ENCODE results near the gene PCDHGA9. TPM values are rescaled to one million over a fixed set of nuclear protein-coding genes. Genes with fewer than 3 reads are reported as not detected.

PCDHGA9 gene
- total RNA-seq = not detected

DNA sequence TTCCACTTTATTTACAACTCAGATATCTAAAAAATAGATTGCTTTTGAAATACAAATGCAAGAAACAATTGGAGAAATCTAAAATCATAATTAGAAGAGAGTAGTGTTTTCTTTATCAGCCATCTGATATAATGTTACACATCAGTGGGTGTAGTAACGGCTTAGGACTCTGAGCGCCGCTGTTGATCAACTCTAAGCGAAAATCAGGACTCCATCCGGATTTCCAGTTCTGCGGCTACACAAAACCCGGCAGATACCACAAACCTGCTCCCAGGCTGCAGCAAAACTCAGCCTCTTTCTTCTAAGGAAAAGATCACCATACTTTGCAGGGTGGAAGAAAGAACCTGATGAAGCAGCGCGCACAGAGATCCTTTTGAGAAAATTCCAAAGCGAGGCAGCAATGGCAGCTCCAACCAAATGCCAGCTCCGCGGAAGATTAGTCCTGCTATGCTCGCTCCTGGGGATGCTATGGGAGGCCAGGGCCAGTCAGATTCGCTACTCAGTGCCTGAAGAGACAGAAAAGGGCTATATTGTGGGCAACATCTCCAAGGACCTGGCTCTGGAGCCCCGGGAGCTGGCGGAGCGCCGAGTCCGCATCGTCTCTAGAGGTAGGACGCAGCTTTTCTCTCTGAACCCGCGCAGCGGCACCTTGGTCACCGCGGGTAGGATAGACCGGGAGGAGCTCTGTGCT, at the start of gene PCDHGA9:
Gene PCDHGA9 (plus strand): TSS at position 226 of the 691 bp plus-strand sequence. CDS start 175 bp downstream, at position 401.
- DNase-seq = no peak
- Mint-ChIP-seq H3K4me3 (no peak within 1 kb of the TSS), H3K9me3 (peaks cover 26% of the 10 kb centered on the region), H3K36me3 (ENCODE audit: low read depth) (peaks cover 7% of the 10 kb centered on the region), H3K27ac (no peak within 1 kb of the TSS), H3K4me1 (no peaks in the 10 kb centered on the region), H3K27me3 (peaks cover 48% of the 10 kb centered on the region)
- ChIA-PET POLR2A (no interaction called here), CTCF (interaction anchor here (0.8 to 1.6 kb wide), 4 partner anchors 11 to 121 kb away, joined by 3 to 5 read pairs (median 3); partner anchors contain the start of genes PCDHGA10 and PCDHGA11)

DNA sequence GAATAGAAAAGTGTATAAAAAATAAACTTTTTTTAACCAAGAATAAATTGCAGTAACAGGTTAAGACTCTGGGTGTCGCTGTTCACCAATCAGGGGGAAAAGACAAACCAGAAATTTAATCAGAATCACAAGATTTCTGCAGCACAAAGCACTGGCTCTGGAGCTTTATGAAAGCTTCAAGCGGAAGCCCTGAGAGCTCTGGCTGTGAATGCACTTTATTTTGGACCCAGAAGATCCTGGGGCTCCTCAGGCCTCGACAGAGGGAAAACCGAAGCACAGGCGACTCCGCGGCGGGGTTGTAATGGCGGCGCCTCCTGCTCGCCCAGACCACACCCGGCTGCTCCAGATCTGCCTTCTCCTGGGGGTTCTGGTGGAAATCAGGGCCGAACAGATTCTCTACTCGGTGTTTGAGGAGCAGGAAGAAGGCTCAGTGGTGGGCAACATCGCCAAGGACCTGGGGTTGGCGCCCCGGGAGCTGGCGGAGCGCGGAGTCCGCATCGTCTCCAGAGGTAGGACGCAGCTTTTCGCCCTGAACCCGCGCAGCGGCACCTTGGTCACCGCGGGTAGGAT, 47.6 kb upstream of the PCDHGA9 start, which contains the start of gene PCDHGA4:
Gene PCDHGA4 (plus strand): TSS at position 122 of the 570 bp plus-strand sequence. CDS start 87 bp downstream, at position 209.
- Mint-ChIP-seq H3K4me3 (no peak within 1 kb of the TSS), H3K4me1 (peaks cover 2% of the 10 kb centered on the region), H3K9me3 (peaks cover 28% of the 10 kb centered on the region), H3K27ac (no peak within 1 kb of the TSS), H3K36me3 (ENCODE audit: low read depth) (peaks cover 3% of the 10 kb centered on the region), H3K27me3 (peaks cover 33% of the 10 kb centered on the region)
- no peak for DNase-seq
- POLR2A ChIA-PET = no interaction called here
- CTCF ChIA-PET = interaction anchor here (1.0 to 2.4 kb wide), 5 partner anchors 9 to 152 kb away, joined by 3 to 7 read pairs (median 3); partner anchors contain the start of genes PCDHGA3, PCDHGA5 and PCDHGB7

DNA sequence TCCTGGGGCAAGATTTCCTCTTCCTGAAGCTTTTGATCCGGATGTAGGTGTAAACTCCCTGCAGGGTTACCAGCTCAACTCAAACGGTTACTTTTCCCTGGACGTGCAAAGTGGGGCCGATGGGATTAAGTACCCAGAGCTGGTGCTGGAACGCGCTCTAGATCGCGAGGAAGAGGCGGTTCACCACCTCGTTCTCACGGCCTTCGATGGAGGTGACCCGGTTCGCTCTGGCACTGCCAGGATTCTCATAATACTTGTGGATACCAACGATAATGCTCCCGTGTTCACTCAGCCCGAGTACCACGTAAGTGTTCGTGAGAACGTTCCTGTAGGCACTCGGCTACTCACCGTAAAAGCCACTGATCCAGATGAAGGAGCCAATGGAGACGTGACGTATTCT, 46.9 kb upstream of the PCDHGA9 start:
- no peak for DNase-seq
- Mint-ChIP-seq H3K27ac (no peak overlapping the region), H3K27me3 (peaks cover 34% of the 10 kb centered on the region), H3K36me3 (ENCODE audit: low read depth) (peaks cover 3% of the 10 kb centered on the region), H3K4me1 (peaks cover 2% of the 10 kb centered on the region), H3K9me3 (peaks cover 28% of the 10 kb centered on the region), H3K4me3 (no peak overlapping the region)
- ChIA-PET CTCF (interaction anchor here (0.6 to 2.4 kb wide), 7 partner anchors 8 to 151 kb away, joined by 3 to 7 read pairs (median 3); partner anchors contain the start of genes PCDHGA3, PCDHGA5 and PCDHGB7), POLR2A (no interaction called here)

DNA sequence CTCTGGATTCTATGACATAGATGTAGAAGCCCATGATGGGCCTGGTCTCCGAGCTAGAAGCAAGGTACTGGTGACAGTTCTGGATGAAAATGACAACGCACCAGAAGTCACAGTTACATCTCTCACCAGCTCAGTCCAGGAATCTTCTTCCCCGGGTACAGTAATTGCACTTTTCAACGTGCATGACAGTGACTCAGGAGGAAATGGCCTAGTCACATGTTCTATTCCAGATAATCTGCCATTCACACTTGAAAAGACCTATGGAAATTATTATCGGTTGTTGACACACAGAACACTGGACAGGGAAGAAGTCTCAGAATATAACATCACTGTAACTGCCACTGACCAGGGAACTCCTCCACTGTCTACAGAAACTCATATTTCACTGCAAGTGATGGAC, 46.4 kb upstream of the PCDHGA9 start:
- H3K36me3 Mint-ChIP-seq (ENCODE audit: low read depth) = peaks cover 3% of the 10 kb centered on the region
- H3K4me1 Mint-ChIP-seq = peaks cover 2% of the 10 kb centered on the region
- no peak for DNase-seq
- H3K27ac Mint-ChIP-seq = no peak overlapping the region
- H3K27me3 Mint-ChIP-seq = peaks cover 34% of the 10 kb centered on the region
- H3K9me3 Mint-ChIP-seq = peaks cover 28% of the 10 kb centered on the region
- H3K4me3 Mint-ChIP-seq = no peak overlapping the region
- ChIA-PET CTCF (interaction anchor here (0.6 to 2.4 kb wide), 5 partner anchors 8 to 143 kb away, joined by 3 to 7 read pairs (median 3); partner anchors contain the start of genes PCDHGA3, PCDHGA5 and PCDHGB7), POLR2A (no interaction called here)

DNA sequence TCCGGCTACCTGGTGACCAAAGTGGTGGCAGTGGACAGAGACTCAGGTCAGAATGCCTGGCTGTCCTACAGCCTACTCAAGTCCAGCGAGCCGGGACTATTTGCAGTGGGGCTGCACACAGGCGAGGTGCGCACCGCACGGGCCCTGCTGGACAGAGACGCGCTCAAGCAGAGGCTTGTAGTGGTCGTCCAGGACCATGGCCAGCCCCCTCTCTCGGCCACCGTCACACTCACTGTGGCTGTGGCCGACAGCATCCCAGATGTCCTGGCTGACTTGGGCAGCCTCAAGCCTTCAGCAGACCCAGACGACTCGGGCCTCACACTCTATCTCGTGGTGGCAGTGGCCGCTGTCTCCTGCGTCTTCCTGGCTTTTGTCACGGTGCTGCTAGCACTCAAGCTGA, 45.6 kb upstream of the PCDHGA9 start:
- DNase-seq = no peak
- Mint-ChIP-seq H3K27me3 (peaks cover 38% of the 10 kb centered on the region), H3K4me3 (no peak overlapping the region), H3K36me3 (ENCODE audit: low read depth) (peaks cover 3% of the 10 kb centered on the region), H3K9me3 (peaks cover 31% of the 10 kb centered on the region), H3K27ac (no peak overlapping the region), H3K4me1 (peaks cover 2% of the 10 kb centered on the region)
- POLR2A ChIA-PET = no interaction called here
- CTCF ChIA-PET = interaction anchor here (2.4 kb wide), 1 partner anchor 13 kb away, joined by 7 read pairs; the partner anchor contains the start of gene PCDHGA3

DNA sequence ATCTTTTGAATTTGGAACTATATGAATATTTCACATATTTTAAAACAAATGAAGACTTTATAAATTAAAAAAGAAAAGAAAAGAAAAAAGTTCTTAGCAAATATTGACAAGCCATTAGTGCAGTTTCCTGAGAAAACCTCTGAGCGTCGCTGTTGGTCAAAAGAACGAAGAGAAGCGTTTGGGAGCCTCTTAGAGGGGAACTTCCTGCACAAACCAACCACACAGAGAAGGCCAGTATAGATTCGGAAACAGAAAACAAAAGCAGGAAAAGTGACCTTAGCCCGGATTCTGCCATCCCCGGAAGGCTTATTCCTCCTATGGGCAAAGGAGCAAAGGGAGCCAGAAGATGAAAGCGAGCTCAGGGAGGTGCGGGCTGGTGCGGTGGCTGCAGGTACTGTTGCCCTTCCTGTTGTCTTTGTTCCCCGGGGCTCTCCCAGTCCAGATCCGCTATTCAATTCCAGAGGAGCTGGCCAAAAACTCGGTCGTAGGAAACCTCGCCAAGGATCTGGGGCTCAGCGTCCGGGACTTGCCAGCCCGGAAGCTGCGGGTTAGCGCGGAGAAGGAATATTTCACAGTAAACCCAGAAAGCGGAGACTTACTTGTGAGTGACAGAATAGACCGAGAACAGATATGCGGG, 42.7 kb upstream of the PCDHGA9 start, which contains the start of gene PCDHGB2:
Gene PCDHGB2 (plus strand): TSS at position 205 of the 637 bp plus-strand sequence. CDS start 142 bp downstream, at position 347.
- peaks cover 2% of the 10 kb centered on the region for H3K36me3 Mint-ChIP-seq (ENCODE audit: low read depth)
- CTCF ChIA-PET = interaction anchor here (0.9 to 1.2 kb wide), 3 partner anchors 10 to 40 kb away, joined by 3 read pairs; partner anchors contain the start of genes PCDHGB1 and TAF7
- DNase-seq = no peak
- POLR2A ChIA-PET = no interaction called here
- peaks cover 51% of the 10 kb centered on the region for H3K27me3 Mint-ChIP-seq
- H3K27ac Mint-ChIP-seq = no peak within 1 kb of the TSS
- peak within 1 kb of the TSS; percentile 56 for H3K4me3 Mint-ChIP-seq
- H3K4me1 Mint-ChIP-seq = peaks cover 2% of the 10 kb centered on the region
- H3K9me3 Mint-ChIP-seq = peaks cover 40% of the 10 kb centered on the region

DNA sequence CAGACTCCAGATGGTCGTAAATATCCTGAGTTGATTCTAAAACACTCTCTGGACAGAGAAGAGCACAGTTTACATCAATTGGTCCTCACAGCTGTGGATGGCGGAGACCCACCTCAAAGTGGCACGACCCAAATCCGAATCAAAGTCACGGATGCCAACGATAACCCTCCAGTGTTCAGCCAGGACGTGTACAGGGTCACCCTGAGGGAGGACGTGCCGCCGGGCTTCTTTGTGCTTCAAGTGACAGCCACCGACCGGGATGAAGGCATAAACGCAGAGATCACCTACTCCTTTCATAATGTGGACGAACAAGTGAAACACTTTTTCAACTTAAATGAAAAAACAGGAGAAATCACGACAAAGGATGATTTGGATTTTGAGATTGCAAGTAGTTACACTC, 41.9 kb upstream of the PCDHGA9 start:
- CTCF ChIA-PET = interaction anchor here (1.2 kb wide), 1 partner anchor 30 kb away, joined by 3 read pairs; no protein-coding TSS in a partner anchor
- POLR2A ChIA-PET = no interaction called here

DNA sequence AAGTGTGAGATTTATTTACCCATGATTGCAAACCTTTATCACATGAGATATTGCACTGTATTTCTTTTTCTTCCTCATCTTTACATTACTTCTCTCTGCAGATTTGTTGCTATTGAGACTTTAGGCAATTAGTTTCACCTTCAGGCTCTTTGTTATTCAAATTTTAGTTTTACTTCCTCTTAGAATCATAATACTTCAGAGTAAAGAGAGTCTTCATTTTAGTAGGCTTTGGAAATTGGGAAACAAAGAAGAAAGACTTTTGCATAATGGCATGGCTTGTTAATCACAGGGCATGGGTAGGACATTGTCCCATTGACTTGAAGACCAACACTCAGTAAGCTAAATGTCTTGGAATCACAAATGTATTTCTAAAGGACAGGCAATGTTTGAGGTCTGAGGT, 39.9 kb upstream of the PCDHGA9 start:
- Mint-ChIP-seq H3K36me3 (ENCODE audit: low read depth) (peaks cover 7% of the 10 kb centered on the region), H3K27ac (no peak overlapping the region), H3K9me3 (peaks cover 40% of the 10 kb centered on the region), H3K4me1 (peaks cover 2% of the 10 kb centered on the region), H3K27me3 (peaks cover 58% of the 10 kb centered on the region), H3K4me3 (no peak overlapping the region)
- CTCF ChIA-PET = no interaction called here
- no peak for DNase-seq
- POLR2A ChIA-PET = no interaction called here

More for the DNA sequence above, 41.9 kb upstream of the PCDHGA9 start:
- H3K9me3 Mint-ChIP-seq = peaks cover 43% of the 10 kb centered on the region
- H3K4me3 Mint-ChIP-seq = no peak overlapping the region
- peaks cover 2% of the 10 kb centered on the region for H3K4me1 Mint-ChIP-seq
- H3K27ac Mint-ChIP-seq = no peak overlapping the region
- DNase-seq = no peak
- H3K36me3 Mint-ChIP-seq (ENCODE audit: low read depth) = peaks cover 7% of the 10 kb centered on the region
- H3K27me3 Mint-ChIP-seq = peaks cover 59% of the 10 kb centered on the region

DNA sequence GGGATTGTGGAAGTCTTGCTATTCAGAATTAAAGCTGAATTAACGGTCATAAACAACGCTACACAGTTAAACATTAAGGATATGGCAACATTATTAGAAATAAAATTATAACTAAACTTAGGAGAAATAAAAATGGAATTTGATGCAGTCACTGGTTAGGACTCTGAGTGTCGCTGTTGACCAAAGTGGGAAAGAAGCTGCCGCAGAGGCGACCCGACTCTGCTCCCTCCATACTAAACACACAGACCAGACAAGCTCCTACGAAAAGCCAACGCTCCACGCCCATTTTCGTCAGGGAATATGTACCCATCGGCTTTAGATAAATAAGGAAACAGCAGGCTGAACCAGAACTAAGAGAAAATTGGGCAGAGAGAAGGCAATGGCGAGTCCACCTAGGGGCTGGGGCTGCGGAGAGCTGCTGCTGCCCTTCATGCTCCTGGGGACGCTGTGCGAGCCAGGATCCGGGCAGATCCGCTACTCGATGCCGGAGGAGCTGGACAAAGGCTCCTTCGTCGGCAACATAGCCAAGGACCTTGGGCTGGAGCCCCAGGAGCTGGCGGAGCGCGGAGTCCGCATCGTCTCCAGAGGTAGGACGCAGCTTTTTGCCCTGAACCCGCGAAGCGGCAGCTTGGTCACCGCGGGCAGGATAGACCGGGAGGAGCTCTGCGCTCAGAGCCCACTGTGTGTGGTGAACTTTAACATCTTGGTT, 38.5 kb upstream of the PCDHGA9 start, which contains the start of gene PCDHGA5:
Gene PCDHGA5 (plus strand): TSS at position 211 of the 709 bp plus-strand sequence. CDS start 169 bp downstream, at position 380.
- Mint-ChIP-seq H3K27me3 (peaks cover 61% of the 10 kb centered on the region), H3K4me1 (peaks cover 2% of the 10 kb centered on the region), H3K36me3 (ENCODE audit: low read depth) (peaks cover 7% of the 10 kb centered on the region), H3K4me3 (peak within 1 kb of the TSS; percentile 25), H3K9me3 (peaks cover 40% of the 10 kb centered on the region), H3K27ac (peak within 1 kb of the TSS; percentile 50)
- ChIA-PET CTCF (interaction anchor here (0.9 to 1.5 kb wide), 4 partner anchors 9 to 48 kb away, joined by 3 to 6 read pairs (median 6); partner anchors contain the start of genes PCDHGA10 and PCDHGA4), POLR2A (interaction anchor here (0.5 to 0.6 kb wide), 2 partner anchors 47 to 76 kb away, joined by 3 read pairs; no protein-coding TSS in a partner anchor)
- DNase-seq = no peak

DNA sequence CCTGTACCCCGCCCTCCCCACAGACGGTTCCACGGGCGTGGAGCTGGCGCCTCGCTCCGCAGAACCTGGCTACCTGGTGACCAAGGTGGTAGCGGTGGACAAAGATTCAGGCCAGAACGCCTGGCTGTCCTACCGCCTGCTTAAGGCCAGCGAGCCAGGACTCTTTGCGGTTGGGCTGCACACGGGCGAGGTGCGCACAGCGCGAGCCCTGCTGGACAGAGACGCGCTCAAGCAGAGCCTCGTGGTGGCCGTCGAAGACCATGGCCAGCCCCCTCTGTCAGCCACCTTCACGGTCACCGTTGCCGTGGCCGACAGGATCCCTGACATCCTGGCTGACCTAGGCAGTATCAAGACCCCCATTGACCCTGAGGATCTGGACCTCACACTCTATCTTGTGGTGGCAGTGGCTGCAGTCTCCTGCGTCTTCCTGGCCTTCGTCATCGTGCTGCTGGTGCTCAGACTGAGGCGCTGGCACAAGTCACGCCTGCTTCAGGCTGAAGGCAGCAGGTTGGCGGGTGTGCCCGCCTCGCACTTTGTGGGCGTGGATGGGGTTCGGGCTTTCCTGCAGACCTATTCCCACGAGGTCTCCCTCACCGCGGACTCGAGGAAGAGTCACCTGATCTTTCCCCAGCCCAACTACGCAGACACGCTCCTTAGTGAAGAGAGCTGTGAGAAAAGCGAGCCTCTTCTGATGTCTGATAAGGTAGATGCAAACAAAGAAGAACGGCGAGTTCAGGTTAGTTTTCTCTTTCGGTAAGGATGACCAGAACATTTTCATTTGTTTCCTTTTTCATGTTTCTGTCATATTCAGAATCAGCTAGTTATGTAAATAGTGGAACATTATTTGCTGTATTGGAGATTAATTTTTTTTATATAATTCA, 36.3 kb upstream of the PCDHGA9 start:
- no peak overlapping the region for H3K27ac Mint-ChIP-seq
- no peaks in the 10 kb centered on the region for H3K4me1 Mint-ChIP-seq
- no peak for DNase-seq
- peaks cover 37% of the 10 kb centered on the region for H3K9me3 Mint-ChIP-seq
- POLR2A ChIA-PET = no interaction called here
- no peak overlapping the region for H3K4me3 Mint-ChIP-seq
- CTCF ChIA-PET = no interaction called here
- H3K36me3 Mint-ChIP-seq (ENCODE audit: low read depth) = peaks cover 7% of the 10 kb centered on the region
- H3K27me3 Mint-ChIP-seq = peaks cover 67% of the 10 kb centered on the region

Measured in activated CD4-positive, alpha-beta T cell treated with anti-CD3 and anti-CD28 coated beads, Interleukin-2, amount 10 ng/mL, durations not matched to agents 7 days and 5 days (primary cell).